ENCODE measurements around the gene FXYD6.
"Not testable (repeated sequence)": the region's sequence is repeated elsewhere in the genome, so short reads cannot be mapped to it uniquely, and the experiment has no call there.

The FXYD6 gene

GRCh38 chr11:117876341-117877119 lies at the start of gene FXYD6:
FXYD6 (minus strand) TSS chr11:117876658; CDS start chr11:117842776, 33,882 bp downstream.
- DNase-seq (ENCODE audit: extremely low read depth, low read depth) = no peak
- TF ChIP-seq CTCF (IDR thresholded peaks at IDR 0.05; ENCODE audit: low read depth, low read length) = no peak

- not testable (repeated sequence) for DNase-seq (ENCODE audit: extremely low read depth, low read depth)
These were observed 49.7 kb upstream of the FXYD6 start for GRCh38 chr11:117926166-117926565.

GRCh38 chr11:117925198-117925925 lies 48.9 kb upstream of the FXYD6 start:
- DNase-seq (ENCODE audit: extremely low read depth, low read depth) = no peak
- TF ChIP-seq CTCF (IDR thresholded peaks at IDR 0.05; ENCODE audit: low read depth, low read length) = no peak

GRCh38 chr11:117924631-117925170 lies 48.2 kb upstream of the FXYD6 start:
- DNase-seq (ENCODE audit: extremely low read depth, low read depth) = no peak
- TF ChIP-seq CTCF (IDR thresholded peaks at IDR 0.05; ENCODE audit: low read depth, low read length) = no peak

GRCh38 chr11:117923773-117924172 lies 47.3 kb upstream of the FXYD6 start:
- DNase-seq (ENCODE audit: extremely low read depth, low read depth) = no peak
- TF ChIP-seq CTCF (IDR thresholded peaks at IDR 0.05; ENCODE audit: low read depth, low read length) = no peak

GRCh38 chr11:117923275-117923674 lies 46.8 kb upstream of the FXYD6 start:
- no peak for DNase-seq (ENCODE audit: extremely low read depth, low read depth)
- TF ChIP-seq CTCF (IDR thresholded peaks at IDR 0.05; ENCODE audit: low read depth, low read length) = no peak

GRCh38 chr11:117921893-117922292 lies 45.4 kb upstream of the FXYD6 start:
- no peak for DNase-seq (ENCODE audit: extremely low read depth, low read depth)
- TF ChIP-seq CTCF (IDR thresholded peaks at IDR 0.05; ENCODE audit: low read depth, low read length) = no peak

Data from AG09319 (cell line).